Effector CD8-positive, alpha-beta T cell (primary cell): ENCODE measurements around the gene CEACAM16.
A peak's percentile ranks its signal among the peaks of the same experiment; 100 is the strongest.
"Not testable (repeated sequence)": the region's sequence is repeated elsewhere in the genome, so short reads cannot be mapped to it uniquely, and the experiment has no call there.

Source experiments
- DNase-seq: peaks from one replicate; lab custom pipeline; 2025; lab: John Stamatoyannopoulos, UW
- total RNA-seq, 4 experiments: gene quantifications; one replicate each; lab custom pipeline; 2026; lab: John Stamatoyannopoulos, UW

Gene CEACAM16
- 0 to 0.36 (median 0) reads per million in 4 experiments for total RNA-seq

GRCh38 chr19:44698492-44699201 lies at the start of gene CEACAM16:
Gene CEACAM16 (plus strand): TSS chr19:44699151. CDS start chr19:44701457, 2,306 bp downstream.
- DNase-seq: no peak

GRCh38 chr19:44649578-44650145 lies 49.3 kb upstream of the CEACAM16 start:
- DNase-seq: no peak

- no peak for DNase-seq
Measured at GRCh38 chr19:44653343-44653742, 45.6 kb upstream of the CEACAM16 start.

GRCh38 chr19:44653977-44654774 lies 44.8 kb upstream of the CEACAM16 start:
- DNase-seq: peak; percentile 41

- peak; percentile 49 for DNase-seq
Measured at GRCh38 chr19:44657211-44657921, 41.6 kb upstream of the CEACAM16 start.

GRCh38 chr19:44658069-44658733 lies 40.8 kb upstream of the CEACAM16 start:
- DNase-seq: no peak

GRCh38 chr19:44660081-44660480 lies 38.9 kb upstream of the CEACAM16 start:
- DNase-seq: no peak

GRCh38 chr19:44661205-44661604 lies 37.7 kb upstream of the CEACAM16 start:
- no peak for DNase-seq

- no peak for DNase-seq
Measured at GRCh38 chr19:44661904-44662303, 37.0 kb upstream of the CEACAM16 start.

- no peak for DNase-seq
Measured at GRCh38 chr19:44662691-44663385, 36.1 kb upstream of the CEACAM16 start.

- no peak for DNase-seq
Measured at GRCh38 chr19:44663996-44664395, 35.0 kb upstream of the CEACAM16 start.

- no peak for DNase-seq
Measured at GRCh38 chr19:44664976-44665375, 34.0 kb upstream of the CEACAM16 start.

GRCh38 chr19:44666852-44667556 lies 31.9 kb upstream of the CEACAM16 start:
- DNase-seq: no peak

GRCh38 chr19:44668985-44669764 lies 29.8 kb upstream of the CEACAM16 start:
- no peak for DNase-seq

GRCh38 chr19:44670027-44670426 lies 28.9 kb upstream of the CEACAM16 start:
- not testable (repeated sequence) for DNase-seq

GRCh38 chr19:44671400-44671799 lies 27.6 kb upstream of the CEACAM16 start, which contains the start of gene CEACAM19:
Gene CEACAM19 (plus strand): TSS chr19:44671482. CDS start chr19:44671932, 450 bp downstream.
- no peak for DNase-seq

- DNase-seq: no peak
Measured at GRCh38 chr19:44672226-44672625, 26.7 kb upstream of the CEACAM16 start.

GRCh38 chr19:44673510-44673909 lies 25.4 kb upstream of the CEACAM16 start:
- no peak for DNase-seq

GRCh38 chr19:44675521-44675920 lies 23.4 kb upstream of the CEACAM16 start:
- DNase-seq: no peak
